IMR-90 (cell line): ENCODE data around the gene EGLN1.

Experiments
- CEBPB ChIP-seq: IDR thresholded peaks from 2 replicates; pipeline ENCODE4 v1.6.1; 2012; ENCODE audit warnings: low read depth, low read length, improper control_type of control experiment
- CHD1 ChIP-seq: IDR thresholded peaks from 2 replicates; pipeline ENCODE4 v1.6.1; 2012; ENCODE audit warnings: low read depth, low read length, improper control_type of control experiment
- MXI1 ChIP-seq: IDR thresholded peaks from 2 replicates; pipeline ENCODE4 v1.6.1; 2012; ENCODE audit warnings: low read depth, mild to moderate bottlenecking, low read length, moderate library complexity, borderline replicate concordance
- POLR2A ChIP-seq: IDR thresholded peaks from 2 replicates; pipeline ENCODE4 v1.6.1; 2012; ENCODE audit warnings: mild to moderate bottlenecking, low read depth, low read length
- RFX5 ChIP-seq: IDR thresholded peaks from 2 replicates; pipeline ENCODE4 v1.8.0; 2012; ENCODE audit warnings: low read depth, mild to moderate bottlenecking, low read length, moderate library complexity
- TF ChIP-seq, protein P1 (sequence below): conservative IDR thresholded peaks from 2 replicates; pipeline ENCODE4 v1.5.1; 2012; ENCODE audit warnings: mild to moderate bottlenecking, low read depth, low read length, improper control_type of control experiment
- TF ChIP-seq, protein P2 (sequence below): fragments of 150-350 bp; IDR thresholded peaks from 2 replicates; pipeline ENCODE4 v1.6.1; 2017; ENCODE audit warnings: mild to moderate bottlenecking, antibody characterized with exemption, low read length, low read depth

DNA sequence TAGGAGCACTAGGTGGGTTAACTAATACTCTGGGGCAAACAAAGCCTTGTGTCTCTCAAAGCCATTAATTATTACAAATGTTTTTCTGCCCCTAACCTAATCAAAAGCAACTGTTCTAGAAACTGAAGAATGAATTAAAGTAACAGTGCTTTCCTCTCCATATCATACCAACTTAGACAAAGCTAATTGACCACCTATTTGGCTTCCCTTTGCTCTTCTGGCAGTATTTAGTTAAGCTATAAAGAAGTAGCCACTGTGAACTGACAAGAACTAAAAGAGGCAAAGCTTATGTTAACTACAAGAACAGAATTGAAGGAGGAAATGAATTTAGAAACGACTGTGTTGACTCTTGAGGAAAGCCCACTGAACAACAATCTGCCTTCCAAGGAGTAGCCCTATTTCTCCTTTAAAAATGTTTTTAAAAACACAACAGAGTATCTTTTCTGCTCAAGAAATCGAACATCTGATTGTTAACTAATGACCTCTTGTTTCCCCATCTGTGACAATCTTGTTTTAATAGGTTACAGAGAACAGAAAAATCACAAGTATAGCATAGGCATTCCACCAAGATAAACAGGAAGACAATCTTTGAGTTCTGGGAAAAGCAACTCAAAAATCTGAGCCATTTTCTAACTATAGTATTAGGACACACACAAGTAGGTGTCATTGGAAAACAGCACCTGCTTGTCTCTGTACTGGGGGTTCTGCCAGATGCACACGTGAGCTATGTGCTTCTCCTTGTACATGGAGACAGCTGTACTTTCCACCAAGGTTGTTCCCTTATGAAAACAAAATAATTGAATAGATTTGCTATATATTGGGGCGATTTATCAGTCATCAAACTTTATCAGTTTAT, 3.1 kb upstream of the EGLN1 start:
- TF ChIP-seq, protein P1, sequence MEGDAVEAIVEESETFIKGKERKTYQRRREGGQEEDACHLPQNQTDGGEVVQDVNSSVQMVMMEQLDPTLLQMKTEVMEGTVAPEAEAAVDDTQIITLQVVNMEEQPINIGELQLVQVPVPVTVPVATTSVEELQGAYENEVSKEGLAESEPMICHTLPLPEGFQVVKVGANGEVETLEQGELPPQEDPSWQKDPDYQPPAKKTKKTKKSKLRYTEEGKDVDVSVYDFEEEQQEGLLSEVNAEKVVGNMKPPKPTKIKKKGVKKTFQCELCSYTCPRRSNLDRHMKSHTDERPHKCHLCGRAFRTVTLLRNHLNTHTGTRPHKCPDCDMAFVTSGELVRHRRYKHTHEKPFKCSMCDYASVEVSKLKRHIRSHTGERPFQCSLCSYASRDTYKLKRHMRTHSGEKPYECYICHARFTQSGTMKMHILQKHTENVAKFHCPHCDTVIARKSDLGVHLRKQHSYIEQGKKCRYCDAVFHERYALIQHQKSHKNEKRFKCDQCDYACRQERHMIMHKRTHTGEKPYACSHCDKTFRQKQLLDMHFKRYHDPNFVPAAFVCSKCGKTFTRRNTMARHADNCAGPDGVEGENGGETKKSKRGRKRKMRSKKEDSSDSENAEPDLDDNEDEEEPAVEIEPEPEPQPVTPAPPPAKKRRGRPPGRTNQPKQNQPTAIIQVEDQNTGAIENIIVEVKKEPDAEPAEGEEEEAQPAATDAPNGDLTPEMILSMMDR: no peak
- TF ChIP-seq POLR2A (no peak), CHD1 (no peak), CEBPB (no peak), MXI1 (no peak), RFX5 (no peak)
- TF ChIP-seq, protein P2, sequence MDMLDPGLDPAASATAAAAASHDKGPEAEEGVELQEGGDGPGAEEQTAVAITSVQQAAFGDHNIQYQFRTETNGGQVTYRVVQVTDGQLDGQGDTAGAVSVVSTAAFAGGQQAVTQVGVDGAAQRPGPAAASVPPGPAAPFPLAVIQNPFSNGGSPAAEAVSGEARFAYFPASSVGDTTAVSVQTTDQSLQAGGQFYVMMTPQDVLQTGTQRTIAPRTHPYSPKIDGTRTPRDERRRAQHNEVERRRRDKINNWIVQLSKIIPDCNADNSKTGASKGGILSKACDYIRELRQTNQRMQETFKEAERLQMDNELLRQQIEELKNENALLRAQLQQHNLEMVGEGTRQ: no peak
